ENCODE results near the gene PPP2R2B. TPM values are rescaled to one million over a fixed set of nuclear protein-coding genes. Genes with fewer than 3 reads are reported as not detected.

Gene PPP2R2B
- polyA plus RNA-seq, 2 of the 4 experiments (the other 2 are of a cell fraction): not detected

- no peak overlapping the region for H3K4me3 ChIP-seq
- no peak overlapping the region for H3K4me2 ChIP-seq
- ChIA-PET CTCF (interaction anchor here (1.0 kb wide), 1 partner anchor 248 kb away, joined by 4 read pairs; no protein-coding TSS in a partner anchor), POLR2A (no interaction called here)
- H3K9me3 ChIP-seq: no peaks in the 10 kb centered on the region
- DNase-seq (ENCODE audit: low read depth in 1 of 2, low spot score in 1 of 2): no peak
- no peak for ATAC-seq
- no peaks in the 10 kb centered on the region; the same call in 2 of the 3 replicates for H3K4me1 ChIP-seq
- H3K27ac ChIP-seq: no peak overlapping the region
- TF ChIP-seq, protein P1, sequence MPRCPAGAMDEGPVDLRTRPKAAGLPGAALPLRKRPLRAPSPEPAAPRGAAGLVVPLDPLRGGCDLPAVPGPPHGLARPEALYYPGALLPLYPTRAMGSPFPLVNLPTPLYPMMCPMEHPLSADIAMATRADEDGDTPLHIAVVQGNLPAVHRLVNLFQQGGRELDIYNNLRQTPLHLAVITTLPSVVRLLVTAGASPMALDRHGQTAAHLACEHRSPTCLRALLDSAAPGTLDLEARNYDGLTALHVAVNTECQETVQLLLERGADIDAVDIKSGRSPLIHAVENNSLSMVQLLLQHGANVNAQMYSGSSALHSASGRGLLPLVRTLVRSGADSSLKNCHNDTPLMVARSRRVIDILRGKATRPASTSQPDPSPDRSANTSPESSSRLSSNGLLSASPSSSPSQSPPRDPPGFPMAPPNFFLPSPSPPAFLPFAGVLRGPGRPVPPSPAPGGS (IDR thresholded peaks at IDR 0.05): no peak
- no peak for FAIRE-seq
Observed at GRCh38 chr5:146719179-146719578, 159.4 kb downstream of the PPP2R2B start.

GRCh38 chr5:146718609-146719008, 159.9 kb downstream of the PPP2R2B start:
- Histone ChIP-seq H3K4me3 (no peak overlapping the region), H3K4me1 (no peaks in the 10 kb centered on the region; the same call in 2 of the 3 replicates), H3K4me2 (no peak overlapping the region), H3K27ac (no peak overlapping the region), H3K9me3 (no peaks in the 10 kb centered on the region)
- WGBS (ENCODE audit: missing lambda C conversion rate): 8% methylated on average over 3 of the region's 3 CpGs
- ATAC-seq (no peak), DNase-seq (ENCODE audit: low read depth in 1 of 2, low spot score in 1 of 2) (no peak), FAIRE-seq (no peak)
- ChIA-PET CTCF (interaction anchor here (1.0 kb wide), 1 partner anchor 248 kb away, joined by 4 read pairs; no protein-coding TSS in a partner anchor), POLR2A (no interaction called here)
- TF ChIP-seq REST (IDR thresholded peaks at IDR 0.05) (no peak), PHF8 (IDR thresholded peaks at IDR 0.05; ENCODE audit: borderline replicate concordance, low read depth) (no peak), RAD21 (conservative IDR thresholded peaks at IDR 0.05 in 1 of 2, IDR thresholded peaks at IDR 0.05 in 1 of 2) (no peak), MYC (IDR thresholded peaks at IDR 0.05; ENCODE audit: borderline replicate concordance, low read length) (no peak), RFX5 (IDR thresholded peaks at IDR 0.05) (no peak), RARB (CRISPR knock-in tag; IDR thresholded peaks at IDR 0.05) (no peak), NPAS2 (CRISPR knock-in tag; IDR thresholded peaks at IDR 0.05; ENCODE audit: borderline replicate concordance) (no peak), POLR2A (IDR thresholded peaks at IDR 0.05; ENCODE audit: low read length) (no peak), MAX (IDR thresholded peaks at IDR 0.05) (no peak), MAZ (IDR thresholded peaks at IDR 0.05; ENCODE audit: borderline replicate concordance, low read depth, low read length) (no peak), MAFK (IDR thresholded peaks at IDR 0.05; ENCODE audit: partially characterized antibody) (no peak), TFCP2L1 (CRISPR knock-in tag; IDR thresholded peaks at IDR 0.05) (no peak), CBX2 (IDR thresholded peaks at IDR 0.05; ENCODE audit: borderline replicate concordance, low read depth) (no peak)
- TF ChIP-seq, protein P2, sequence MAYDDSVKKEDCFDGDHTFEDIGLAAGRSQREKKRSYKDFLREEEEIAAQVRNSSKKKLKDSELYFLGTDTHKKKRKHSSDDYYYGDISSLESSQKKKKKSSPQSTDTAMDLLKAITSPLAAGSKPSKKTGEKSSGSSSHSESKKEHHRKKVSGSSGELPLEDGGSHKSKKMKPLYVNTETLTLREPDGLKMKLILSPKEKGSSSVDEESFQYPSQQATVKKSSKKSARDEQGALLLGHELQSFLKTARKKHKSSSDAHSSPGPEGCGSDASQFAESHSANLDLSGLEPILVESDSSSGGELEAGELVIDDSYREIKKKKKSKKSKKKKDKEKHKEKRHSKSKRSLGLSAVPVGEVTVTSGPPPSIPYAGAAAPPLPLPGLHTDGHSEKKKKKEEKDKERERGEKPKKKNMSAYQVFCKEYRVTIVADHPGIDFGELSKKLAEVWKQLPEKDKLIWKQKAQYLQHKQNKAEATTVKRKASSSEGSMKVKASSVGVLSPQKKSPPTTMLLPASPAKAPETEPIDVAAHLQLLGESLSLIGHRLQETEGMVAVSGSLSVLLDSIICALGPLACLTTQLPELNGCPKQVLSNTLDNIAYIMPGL (CRISPR knock-in tag; IDR thresholded peaks at IDR 0.05; ENCODE audit: borderline replicate concordance): no peak

DNA sequence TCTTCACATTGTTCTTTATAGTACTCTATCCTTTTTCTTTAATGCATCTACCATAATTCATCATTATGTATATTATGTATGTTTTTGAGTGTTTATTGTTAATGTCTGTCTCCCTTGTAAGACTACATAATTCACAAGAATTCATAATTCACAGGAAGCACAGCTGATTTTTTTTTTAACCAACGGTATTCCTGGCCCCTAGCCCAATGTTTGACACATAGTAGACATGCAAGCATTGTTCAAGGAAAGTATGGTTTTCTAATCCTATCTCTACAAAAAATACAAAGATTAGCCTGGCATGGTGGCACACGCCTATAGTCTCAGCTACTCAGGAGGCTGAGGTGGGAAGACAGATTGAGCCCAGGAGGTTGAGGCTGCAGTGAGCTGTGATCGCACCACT, 160.6 kb downstream of the PPP2R2B start:
- Histone ChIP-seq H3K4me3 (no peak overlapping the region), H3K27ac (no peak overlapping the region), H3K4me2 (no peak overlapping the region), H3K4me1 (no peaks in the 10 kb centered on the region; the same call in 2 of the 3 replicates), H3K9me3 (no peaks in the 10 kb centered on the region)
- 38% methylated on average over 3 of the region's 3 CpGs for WGBS (ENCODE audit: missing lambda C conversion rate)
- ATAC-seq (no peak), FAIRE-seq (no peak), DNase-seq (ENCODE audit: low read depth in 1 of 2, low spot score in 1 of 2) (no peak)
- CTCF ChIA-PET: interaction anchor here (0.6 kb wide), 1 partner anchor 46 kb away, joined by 3 read pairs; no protein-coding TSS in a partner anchor
- POLR2A ChIA-PET: interaction anchor here (0.5 kb wide), 1 partner anchor 754 kb away, joined by 3 read pairs; no protein-coding TSS in a partner anchor
- TF ChIP-seq CBX8 (IDR thresholded peaks at IDR 0.05) (no peak), HOXA7 (CRISPR knock-in tag; IDR thresholded peaks at IDR 0.05) (no peak), RARB (CRISPR knock-in tag; IDR thresholded peaks at IDR 0.05) (no peak), HES2 (IDR thresholded peaks at IDR 0.05) (no peak), MAX (IDR thresholded peaks at IDR 0.05) (no peak)
- TF ChIP-seq, protein P2 (CRISPR knock-in tag; IDR thresholded peaks at IDR 0.05; ENCODE audit: borderline replicate concordance): no peak
- TF ChIP-seq, protein P1 (IDR thresholded peaks at IDR 0.05): no peak
- TF ChIP-seq, protein P3, sequence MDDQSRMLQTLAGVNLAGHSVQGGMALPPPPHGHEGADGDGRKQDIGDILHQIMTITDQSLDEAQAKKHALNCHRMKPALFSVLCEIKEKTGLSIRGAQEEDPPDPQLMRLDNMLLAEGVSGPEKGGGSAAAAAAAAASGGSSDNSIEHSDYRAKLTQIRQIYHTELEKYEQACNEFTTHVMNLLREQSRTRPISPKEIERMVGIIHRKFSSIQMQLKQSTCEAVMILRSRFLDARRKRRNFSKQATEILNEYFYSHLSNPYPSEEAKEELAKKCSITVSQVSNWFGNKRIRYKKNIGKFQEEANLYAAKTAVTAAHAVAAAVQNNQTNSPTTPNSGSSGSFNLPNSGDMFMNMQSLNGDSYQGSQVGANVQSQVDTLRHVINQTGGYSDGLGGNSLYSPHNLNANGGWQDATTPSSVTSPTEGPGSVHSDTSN (IDR thresholded peaks at IDR 0.05): no peak
